Endodermal cell (in vitro differentiated cells): ENCODE measurements around the gene SLC2A8. TPM values are rescaled to one million over a fixed set of nuclear protein-coding genes. Genes with fewer than 3 reads are reported as not detected.

Experiments
- DNase-seq: peaks from one replicate; pipeline ENCODE4 v3.0.0-alpha.2; 2017
- H3K27ac ChIP-seq: 2 replicates; pipeline ENCODE4 v1.5.1; 2013; ENCODE audit warnings: mild to moderate bottlenecking, low read depth, low read length, moderate library complexity
- H3K27me3 ChIP-seq: 2 replicates; pipeline ENCODE4 v1.6.1; 2013; ENCODE audit warnings: mild to moderate bottlenecking, low read length, moderate library complexity; ENCODE audit not compliant: insufficient read depth, control insufficient read depth, poor library complexity, severe bottlenecking
- H3K36me3 ChIP-seq: 2 replicates; pipeline ENCODE4 v1.7.0; 2013; ENCODE audit warnings: mild to moderate bottlenecking, low read length, moderate library complexity; ENCODE audit not compliant: control insufficient read depth, insufficient read depth
- H3K4me1 ChIP-seq: one replicate; pipeline ENCODE4 v1.7.0; 2013; ENCODE audit warnings: low read length; ENCODE audit not compliant: control insufficient read depth, insufficient read depth
- H3K4me3 ChIP-seq: 2 replicates; pipeline ENCODE4 v1.5.1; 2013; ENCODE audit warnings: mild to moderate bottlenecking, low read length, moderate library complexity
- H3K9ac ChIP-seq: 2 replicates; pipeline ENCODE4 v1.6.1; 2013; ENCODE audit warnings: mild to moderate bottlenecking, low read length, moderate library complexity; ENCODE audit not compliant: poor library complexity, severe bottlenecking; ENCODE audit errors: extremely low read depth
- H3K9me3 ChIP-seq: 2 replicates; pipeline ENCODE4 v1.6.1; 2013; ENCODE audit warnings: mild to moderate bottlenecking, low read length, moderate library complexity; ENCODE audit not compliant: control insufficient read depth
- H3K27ac Mint-ChIP-seq: 2 replicates; pipeline ENCODE4 v1.8.0; 2020; ENCODE audit warnings: mixed read lengths
- H3K27me3 Mint-ChIP-seq: 2 replicates; pipeline ENCODE4 v1.8.0; 2021; ENCODE audit warnings: mild to moderate bottlenecking, mixed read lengths; ENCODE audit not compliant: insufficient read depth
- H3K36me3 Mint-ChIP-seq: 2 replicates; pipeline ENCODE4 v1.8.0; 2020; ENCODE audit warnings: low read depth, mixed read lengths
- H3K4me1 Mint-ChIP-seq: 2 replicates; pipeline ENCODE4 v1.8.0; 2020; ENCODE audit warnings: mixed read lengths
- H3K4me3 Mint-ChIP-seq: 2 replicates; pipeline ENCODE4 v1.8.0; 2020; ENCODE audit warnings: mild to moderate bottlenecking, moderate library complexity, mixed read lengths
- H3K9me3 Mint-ChIP-seq: 2 replicates; pipeline ENCODE4 v1.8.0; 2020; ENCODE audit warnings: mild to moderate bottlenecking, mixed read lengths
- WGBS, 2 experiments: methylation state at CpG; one replicate each; pipeline versions ENCODE4 v1.1.5 to v1.1.7; 2013; ENCODE audit warnings: missing lambda C conversion rate in 2 of 2, mixed read lengths in 1 of 2; ENCODE audit not compliant: insufficient coverage in 1 of 2, insufficient read length in 1 of 2; 5-methylcytosine and 5-hydroxymethylcytosine counted together
- total RNA-seq, 2 donors: library from RNA; stranded (reverse); fragmentation: NEBNext Ultra II Directional in 1 of 2; extraction: Animal tissue kit (Norgen Biotek cat#: 25700) in 1 of 2; gene quantifications; 2 replicates in 1 of 2; 3 replicates in 1 of 2; pipeline ENCODE4 v1.2.1, GENCODE V29; 2021
- TF ChIP-seq, protein P1 (sequence below): fragments of 200-600 bp; sonication (generic); conservative IDR thresholded peaks from 2 replicates; pipeline ENCODE4 v1.5.0; 2021; ENCODE audit warnings: antibody characterized with exemption, mild to moderate bottlenecking

The SLC2A8 gene
- total RNA-seq, 2 donors from 2014 or later = 33.6 to 40.3 TPM

- no peaks in the 10 kb centered on the region for H3K4me1 Mint-ChIP-seq
Observed at GRCh38 chr9:127362829-127363228, 34.1 kb upstream of the SLC2A8 start.

DNA sequence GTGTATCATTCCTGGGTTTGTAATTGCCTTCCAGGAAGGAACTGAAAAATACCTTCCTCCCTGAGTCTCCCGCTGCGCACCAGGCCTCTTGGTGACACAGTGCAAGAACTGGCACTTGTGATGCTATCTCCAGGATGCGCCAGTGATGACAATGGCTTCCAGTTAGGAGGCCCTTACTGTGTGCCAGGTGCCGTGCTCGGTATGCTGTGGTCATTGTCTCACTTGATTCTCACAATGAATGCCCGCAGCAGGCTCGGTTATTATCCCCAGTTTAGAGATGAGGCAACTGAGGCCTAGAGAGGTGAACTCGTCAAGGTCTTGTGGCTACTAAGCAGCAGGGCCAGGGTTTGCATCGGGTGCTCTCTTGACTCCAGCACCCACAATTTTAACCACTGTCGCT, 31.5 kb upstream of the SLC2A8 start:
- Histone ChIP-seq H3K4me3 (no peak overlapping the region), H3K4me1 (no peaks in the 10 kb centered on the region), H3K27ac (no peak overlapping the region), H3K9me3 (no peaks in the 10 kb centered on the region), H3K27me3 (no peaks in the 10 kb centered on the region), H3K9ac (no peak overlapping the region), H3K36me3 (no peaks in the 10 kb centered on the region)
- DNase-seq = no peak
- H3K9me3 Mint-ChIP-seq = no peaks in the 10 kb centered on the region
- no peak overlapping the region for H3K27ac Mint-ChIP-seq
- WGBS, 2 experiments = 91 to 96% methylated on average over 4 to 10 of the region's 10 CpGs
- H3K4me1 Mint-ChIP-seq = no peaks in the 10 kb centered on the region
- H3K27me3 Mint-ChIP-seq = no peaks in the 10 kb centered on the region
- TF ChIP-seq, protein P1, sequence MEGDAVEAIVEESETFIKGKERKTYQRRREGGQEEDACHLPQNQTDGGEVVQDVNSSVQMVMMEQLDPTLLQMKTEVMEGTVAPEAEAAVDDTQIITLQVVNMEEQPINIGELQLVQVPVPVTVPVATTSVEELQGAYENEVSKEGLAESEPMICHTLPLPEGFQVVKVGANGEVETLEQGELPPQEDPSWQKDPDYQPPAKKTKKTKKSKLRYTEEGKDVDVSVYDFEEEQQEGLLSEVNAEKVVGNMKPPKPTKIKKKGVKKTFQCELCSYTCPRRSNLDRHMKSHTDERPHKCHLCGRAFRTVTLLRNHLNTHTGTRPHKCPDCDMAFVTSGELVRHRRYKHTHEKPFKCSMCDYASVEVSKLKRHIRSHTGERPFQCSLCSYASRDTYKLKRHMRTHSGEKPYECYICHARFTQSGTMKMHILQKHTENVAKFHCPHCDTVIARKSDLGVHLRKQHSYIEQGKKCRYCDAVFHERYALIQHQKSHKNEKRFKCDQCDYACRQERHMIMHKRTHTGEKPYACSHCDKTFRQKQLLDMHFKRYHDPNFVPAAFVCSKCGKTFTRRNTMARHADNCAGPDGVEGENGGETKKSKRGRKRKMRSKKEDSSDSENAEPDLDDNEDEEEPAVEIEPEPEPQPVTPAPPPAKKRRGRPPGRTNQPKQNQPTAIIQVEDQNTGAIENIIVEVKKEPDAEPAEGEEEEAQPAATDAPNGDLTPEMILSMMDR = no peak
- no peak overlapping the region for H3K4me3 Mint-ChIP-seq
- H3K36me3 Mint-ChIP-seq = no peaks in the 10 kb centered on the region

More at GRCh38 chr9:127362829-127363228, 34.1 kb upstream of the SLC2A8 start:
- H3K27ac Mint-ChIP-seq = no peak overlapping the region
- H3K4me3 Mint-ChIP-seq = no peak overlapping the region
- Histone ChIP-seq H3K4me1 (no peaks in the 10 kb centered on the region), H3K9me3 (no peaks in the 10 kb centered on the region), H3K27ac (no peak overlapping the region), H3K27me3 (no peaks in the 10 kb centered on the region), H3K36me3 (no peaks in the 10 kb centered on the region), H3K4me3 (no peak overlapping the region), H3K9ac (no peak overlapping the region)
- WGBS, 2 experiments = 96 to 98% methylated on average over 7 of the region's 7 CpGs
- DNase-seq = no peak
- H3K27me3 Mint-ChIP-seq = no peaks in the 10 kb centered on the region
- no peaks in the 10 kb centered on the region for H3K36me3 Mint-ChIP-seq
- TF ChIP-seq, protein P1 = no peak
- no peaks in the 10 kb centered on the region for H3K9me3 Mint-ChIP-seq

DNA sequence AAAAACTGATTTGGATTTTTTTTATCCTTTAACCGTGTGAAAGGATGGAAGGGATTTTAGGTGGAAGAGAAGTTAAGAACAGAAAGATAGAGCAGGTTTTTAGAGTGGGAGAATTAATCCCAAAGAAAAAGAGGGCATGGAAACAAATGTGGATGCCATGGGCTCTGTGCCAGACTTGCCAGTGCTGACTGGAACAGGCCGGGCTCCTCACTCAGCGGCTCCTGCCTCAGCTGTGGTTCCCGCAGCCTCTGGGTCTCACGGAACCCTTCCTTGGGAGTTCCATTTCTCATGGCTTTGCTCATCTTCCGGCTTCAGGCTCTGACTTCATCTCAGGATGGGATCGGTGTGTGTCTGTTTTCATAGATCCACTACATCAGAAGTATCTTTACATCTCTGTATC, 30.4 kb upstream of the SLC2A8 start:
- no peaks in the 10 kb centered on the region for H3K9me3 Mint-ChIP-seq
- Histone ChIP-seq H3K27ac (no peak overlapping the region), H3K9me3 (no peaks in the 10 kb centered on the region), H3K36me3 (no peaks in the 10 kb centered on the region), H3K9ac (no peak overlapping the region), H3K4me1 (no peaks in the 10 kb centered on the region), H3K4me3 (no peak overlapping the region), H3K27me3 (no peaks in the 10 kb centered on the region)
- H3K27ac Mint-ChIP-seq = no peak overlapping the region
- H3K36me3 Mint-ChIP-seq = no peaks in the 10 kb centered on the region
- TF ChIP-seq, protein P1 = no peak
- no peaks in the 10 kb centered on the region for H3K4me1 Mint-ChIP-seq
- H3K27me3 Mint-ChIP-seq = no peaks in the 10 kb centered on the region
- DNase-seq = no peak
- no peak overlapping the region for H3K4me3 Mint-ChIP-seq
- WGBS, 2 experiments = 94% methylated on average over 6 to 7 of the region's 7 CpGs
